GM19351 (cell line): Measurements from ENCODE around the gene NEURL3.
"Not testable (repeated sequence)": the region's sequence is repeated elsewhere in the genome, so short reads cannot be mapped to it uniquely, and the experiment has no call there.

Experiments used
- ATAC-seq: cut with Tn5 transposase; IDR thresholded peaks from one replicate; pipeline ENCODE4 v1.9.1; 2021; ENCODE audit warnings: mild to moderate bottlenecking, moderate library complexity; ENCODE audit not compliant: unreplicated experiment

The NEURL3 gene

GRCh38 chr2:96508521-96509113 is 3.5 kb upstream of the NEURL3 start:
- no peak for ATAC-seq

GRCh38 chr2:96507957-96508520 is 2.9 kb upstream of the NEURL3 start:
- ATAC-seq, result peak; percentile 51

- no peak for ATAC-seq
Measured at GRCh38 chr2:96506907-96507240, 1.7 kb upstream of the NEURL3 start.

GRCh38 chr2:96506016-96506906 is 1.1 kb upstream of the NEURL3 start:
- ATAC-seq, result no peak

- ATAC-seq, result no peak
Measured at GRCh38 chr2:96503637-96504243, 1.4 kb downstream of the NEURL3 start.

GRCh38 chr2:96502891-96503636 is 2.1 kb downstream of the NEURL3 start:
- ATAC-seq, result no peak

GRCh38 chr2:96501886-96502810 is 3.0 kb downstream of the NEURL3 start:
- ATAC-seq, result no peak

- no peak for ATAC-seq
Measured at GRCh38 chr2:96501471-96501874, 3.7 kb downstream of the NEURL3 start.

GRCh38 chr2:96500385-96501066 is 4.6 kb downstream of the NEURL3 start:
- ATAC-seq, result no peak

- ATAC-seq, result no peak
Measured at GRCh38 chr2:96499061-96499960, 5.8 kb downstream of the NEURL3 start.

GRCh38 chr2:96498611-96499010 is 6.5 kb downstream of the NEURL3 start:
- not testable (repeated sequence) for ATAC-seq

GRCh38 chr2:96498021-96498431 is 7.1 kb downstream of the NEURL3 start:
- no peak for ATAC-seq

- ATAC-seq, result no peak
Measured at GRCh38 chr2:96495982-96496629, 9.1 kb downstream of the NEURL3 start.

- ATAC-seq, result no peak
Measured at GRCh38 chr2:96494188-96494587, 11.0 kb downstream of the NEURL3 start.

GRCh38 chr2:96493072-96493471 is 12.1 kb downstream of the NEURL3 start:
- no peak for ATAC-seq

GRCh38 chr2:96491860-96492497 is 13.2 kb downstream of the NEURL3 start:
- ATAC-seq, result no peak

GRCh38 chr2:96489663-96490062 is 15.5 kb downstream of the NEURL3 start:
- ATAC-seq, result no peak
